T-helper 2 cell treated with Interferon-gamma antibody and Interleukin-4, amounts not matched to agents 100 ng/mL and 5 ng/mL, for 36 hours (primary cell): ENCODE results near the gene SSBP4. TPM values are rescaled to one million over a fixed set of nuclear protein-coding genes. Genes with fewer than 3 reads are reported as not detected.

Source experiments
- intact Hi-C: fragments of 100-400 bp; cut with micrococcal nuclease; formaldehyde crosslinking; loops from one replicate; pipeline ENCODE4 v1.15.1; 2023
- total RNA-seq: library from RNA; stranded (reverse); gene quantifications from 2 replicates; pipeline ENCODE4 v1.2.3, GENCODE V29; 2022

The SSBP4 gene
- total RNA-seq, 1 donor from 2014 or later = 195 TPM

DNA sequence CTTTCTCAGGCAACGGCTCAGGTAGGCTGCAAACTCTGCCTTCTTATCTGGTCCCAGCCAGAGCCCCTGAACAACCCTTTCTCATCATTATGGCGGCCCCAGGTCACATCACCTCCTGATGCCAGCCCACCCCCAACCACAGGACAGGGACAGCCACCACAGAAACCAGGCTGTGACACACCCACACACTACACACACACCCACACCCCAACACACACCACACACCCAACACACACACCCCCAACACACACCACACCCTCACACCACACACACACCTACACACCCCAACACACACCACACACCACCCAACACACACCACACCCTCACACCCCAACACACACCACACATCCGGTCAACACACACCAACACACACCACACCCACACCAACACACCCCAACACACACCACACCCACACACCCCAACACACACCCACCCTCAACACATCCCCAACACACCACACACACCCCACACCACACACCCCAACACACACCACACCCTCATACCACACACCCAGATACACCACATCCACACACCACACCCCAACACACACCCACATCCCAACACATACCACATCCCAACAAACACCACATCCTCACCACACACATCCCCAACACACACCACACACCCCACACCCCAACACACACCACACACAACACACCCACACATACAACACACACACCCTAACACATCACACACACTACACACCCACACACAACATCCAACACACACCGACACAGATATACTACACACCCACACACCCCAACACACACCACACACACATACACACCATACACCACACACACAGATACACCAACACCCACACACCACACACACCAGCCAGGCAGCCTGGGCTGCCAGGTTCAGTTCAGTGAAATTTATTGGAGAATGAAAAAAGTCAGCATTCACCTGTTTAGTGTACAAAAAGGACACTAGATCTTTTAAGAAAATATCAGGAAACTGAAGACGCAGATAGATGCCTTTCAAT lies 22.9 kb downstream of the SSBP4 start:
- intact Hi-C loops = no loop called here

DNA sequence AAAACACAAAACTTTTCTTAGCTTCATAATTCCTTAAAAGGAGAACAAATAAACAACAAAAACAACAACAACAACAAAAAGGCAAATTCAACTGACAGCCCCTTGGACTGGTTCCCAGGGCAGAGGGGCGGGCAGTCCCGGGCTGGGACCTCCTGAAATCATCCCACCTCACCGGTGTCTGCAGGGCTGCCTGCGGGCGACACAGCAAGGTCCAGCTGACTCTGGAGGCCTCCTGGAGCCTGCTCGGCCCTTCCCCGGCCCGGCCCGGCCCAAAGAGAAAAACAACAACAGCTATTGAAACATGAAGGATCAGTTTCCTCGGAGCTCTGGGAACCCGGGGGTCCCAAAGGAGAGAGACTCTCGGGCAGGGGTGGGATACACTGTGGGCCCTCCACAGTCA lies 23.7 kb downstream of the SSBP4 start:
- intact Hi-C loops = no loop called here

DNA sequence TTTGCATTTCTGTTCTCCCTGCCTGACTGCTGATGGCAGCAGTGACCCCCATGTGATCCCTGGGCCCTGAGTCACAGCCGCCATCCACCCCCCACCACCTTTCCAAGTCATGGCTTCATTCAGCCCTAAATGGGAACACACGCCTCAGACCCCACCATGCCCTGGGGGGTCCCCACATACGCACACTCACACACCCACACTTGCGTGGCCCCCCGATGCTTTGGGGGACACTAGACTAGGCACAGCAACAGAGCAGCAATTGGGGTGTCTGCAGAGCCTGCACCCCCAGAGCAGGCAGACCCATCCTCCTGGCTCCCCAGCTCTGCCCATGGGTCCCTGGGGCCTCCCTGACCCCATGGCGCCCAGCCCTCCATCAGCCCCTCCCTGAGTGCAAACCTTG lies 24.2 kb downstream of the SSBP4 start:
- intact Hi-C loops = no loop called here

DNA sequence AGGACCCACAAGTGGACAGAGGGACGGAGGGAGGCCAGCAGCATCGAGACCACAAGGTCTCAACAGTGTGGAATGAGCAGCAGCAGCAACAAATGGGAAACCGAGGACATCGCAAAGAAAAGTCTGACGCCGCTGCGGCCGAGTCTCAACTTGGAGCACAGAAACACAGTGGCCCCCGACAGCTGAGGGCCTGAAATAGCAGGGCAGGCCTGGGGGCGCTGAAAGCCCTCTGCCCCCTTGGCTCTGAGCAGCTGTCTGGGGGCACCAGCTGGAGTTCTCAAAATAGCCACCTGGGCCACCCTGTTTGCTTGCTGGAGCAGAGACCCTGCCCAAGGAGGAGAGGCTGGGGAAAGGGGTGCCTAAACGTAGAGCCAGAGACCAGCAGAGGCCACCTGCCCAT lies 24.6 kb downstream of the SSBP4 start:
- intact Hi-C loops = no loop called here

DNA sequence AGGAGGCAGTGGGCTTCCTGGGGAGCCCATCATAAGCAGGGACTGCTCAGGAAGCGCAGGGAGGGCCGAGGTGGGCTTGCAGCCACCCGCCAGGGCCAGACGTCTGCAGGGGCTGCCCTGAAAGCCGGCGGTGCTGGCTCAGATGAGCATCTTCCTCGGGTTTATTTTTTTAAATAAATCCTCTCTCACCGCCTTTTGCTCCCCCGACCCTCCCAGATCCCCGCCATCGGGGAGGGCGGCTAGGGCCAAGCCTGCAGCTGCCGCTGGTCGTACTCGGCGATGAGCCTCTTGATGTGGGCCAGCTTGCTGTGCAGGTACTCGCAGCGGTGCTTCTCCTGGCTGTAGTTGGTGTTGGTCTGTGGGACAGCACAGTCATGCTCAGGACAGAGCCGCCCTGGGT lies 25.3 kb downstream of the SSBP4 start:
- intact Hi-C loops = no loop called here

DNA sequence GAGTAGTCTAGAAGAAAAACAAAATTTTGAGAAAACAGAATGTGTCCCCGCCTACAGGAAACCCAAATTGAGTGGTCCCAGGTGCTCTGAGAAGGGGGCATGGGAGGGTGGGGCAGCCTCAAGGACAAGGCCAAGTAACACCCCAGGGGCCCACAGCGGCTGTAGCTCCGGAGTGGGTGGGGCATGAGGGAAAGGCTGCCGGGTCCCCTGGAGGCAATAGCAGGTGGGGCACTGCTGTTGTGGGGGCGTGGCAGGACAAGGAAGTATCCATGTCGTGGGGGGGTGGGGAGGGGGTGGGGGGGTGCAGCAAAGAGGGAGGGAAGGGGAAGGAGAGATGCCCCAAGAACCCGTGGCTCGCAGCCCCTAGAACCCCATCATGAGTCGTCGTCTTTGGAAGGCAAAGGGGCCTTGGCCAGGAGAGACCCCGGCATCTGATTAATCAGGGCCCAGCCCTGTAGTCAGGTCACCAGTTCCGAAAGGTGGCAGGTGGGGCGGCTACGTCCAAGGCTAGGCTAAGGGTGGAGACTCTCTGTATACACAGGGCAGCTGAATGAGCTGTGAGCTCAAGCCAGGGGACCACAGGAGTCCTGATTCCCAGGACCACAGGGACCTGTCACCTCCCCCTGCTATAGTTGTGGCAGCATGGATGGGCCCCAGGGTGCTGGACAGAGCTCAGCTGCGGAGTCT lies 26.2 kb downstream of the SSBP4 start:
- intact Hi-C loops = no loop called here

DNA sequence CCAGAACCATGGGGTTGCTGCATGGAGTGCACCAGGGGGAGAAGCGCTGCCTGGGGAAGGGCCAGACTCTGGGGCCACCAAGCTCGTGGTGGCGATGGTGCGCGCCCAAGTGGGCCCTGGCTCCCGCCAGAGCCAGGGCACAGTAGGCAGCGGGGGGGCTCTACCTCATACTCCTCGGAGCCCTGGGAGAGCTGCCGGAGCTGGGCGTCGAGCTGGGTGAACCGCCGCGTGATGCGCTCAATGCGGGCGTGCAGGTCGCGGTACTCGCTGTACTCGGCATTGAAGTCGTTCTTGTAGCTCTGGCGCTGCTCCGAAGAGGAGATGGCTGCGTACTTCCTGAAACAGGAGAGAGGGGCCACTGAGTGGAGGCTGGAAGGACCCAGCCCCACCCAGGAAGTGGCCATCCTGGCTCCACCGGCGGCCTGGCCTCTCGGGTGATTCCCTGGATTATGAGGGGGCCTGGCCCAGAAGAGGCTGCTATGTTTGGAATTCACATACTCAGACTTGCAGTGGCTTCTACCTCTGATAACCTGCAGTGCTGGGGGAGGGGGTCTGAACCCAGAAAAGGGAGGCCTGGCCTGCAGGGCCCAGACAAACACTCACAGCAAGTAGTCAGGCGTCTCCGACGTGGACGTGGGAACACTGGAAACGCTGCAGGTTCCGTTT lies 27.1 kb downstream of the SSBP4 start:
- intact Hi-C loops = no loop called here

DNA sequence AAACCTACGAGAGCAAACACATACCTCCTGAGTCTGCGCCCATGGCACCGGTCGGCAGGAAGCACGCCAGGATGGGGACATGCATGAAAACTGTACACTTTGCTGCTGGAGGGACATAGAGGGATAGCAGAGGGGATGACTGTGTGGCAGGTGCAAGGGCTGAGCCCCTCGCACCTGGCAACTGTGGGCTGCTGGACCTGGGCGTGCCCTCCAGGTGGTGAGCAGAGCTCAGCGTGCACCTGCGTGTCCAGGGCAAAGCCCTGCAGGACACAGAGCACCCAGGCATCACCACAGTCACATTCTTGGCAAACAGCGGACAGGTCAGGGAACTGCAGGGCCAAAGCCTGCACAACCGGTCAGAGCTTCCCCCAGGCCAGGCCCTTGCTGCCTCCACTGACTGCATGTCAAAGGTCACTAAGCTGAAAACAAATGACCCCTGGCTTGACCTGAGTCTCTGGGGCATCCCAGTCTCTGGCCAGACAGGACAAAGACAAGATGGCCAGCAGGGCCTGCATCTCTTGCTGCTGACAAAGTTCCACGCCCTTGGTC lies 27.7 kb downstream of the SSBP4 start:
- intact Hi-C loops = no loop called here

DNA sequence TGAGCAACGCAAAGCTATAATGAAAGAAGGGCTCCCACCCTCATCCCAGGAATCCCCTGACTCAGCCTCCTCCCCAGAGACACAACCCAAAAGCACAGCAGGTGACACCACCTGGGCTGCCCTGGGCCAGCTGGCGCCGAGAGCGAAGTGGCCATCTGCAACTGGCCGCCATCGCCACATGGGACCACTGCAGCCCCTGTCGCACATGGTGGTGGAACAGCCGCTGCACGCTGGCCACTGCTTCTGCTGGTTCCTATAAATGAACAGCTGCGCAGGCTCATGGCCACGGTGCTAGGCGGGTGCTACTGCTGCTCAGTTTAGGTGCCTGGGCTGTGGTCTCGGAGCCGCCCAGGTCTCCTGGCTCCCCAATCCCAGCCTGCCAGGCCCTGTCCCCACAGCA lies 30.4 kb downstream of the SSBP4 start:
- intact Hi-C loops = no loop called here

DNA sequence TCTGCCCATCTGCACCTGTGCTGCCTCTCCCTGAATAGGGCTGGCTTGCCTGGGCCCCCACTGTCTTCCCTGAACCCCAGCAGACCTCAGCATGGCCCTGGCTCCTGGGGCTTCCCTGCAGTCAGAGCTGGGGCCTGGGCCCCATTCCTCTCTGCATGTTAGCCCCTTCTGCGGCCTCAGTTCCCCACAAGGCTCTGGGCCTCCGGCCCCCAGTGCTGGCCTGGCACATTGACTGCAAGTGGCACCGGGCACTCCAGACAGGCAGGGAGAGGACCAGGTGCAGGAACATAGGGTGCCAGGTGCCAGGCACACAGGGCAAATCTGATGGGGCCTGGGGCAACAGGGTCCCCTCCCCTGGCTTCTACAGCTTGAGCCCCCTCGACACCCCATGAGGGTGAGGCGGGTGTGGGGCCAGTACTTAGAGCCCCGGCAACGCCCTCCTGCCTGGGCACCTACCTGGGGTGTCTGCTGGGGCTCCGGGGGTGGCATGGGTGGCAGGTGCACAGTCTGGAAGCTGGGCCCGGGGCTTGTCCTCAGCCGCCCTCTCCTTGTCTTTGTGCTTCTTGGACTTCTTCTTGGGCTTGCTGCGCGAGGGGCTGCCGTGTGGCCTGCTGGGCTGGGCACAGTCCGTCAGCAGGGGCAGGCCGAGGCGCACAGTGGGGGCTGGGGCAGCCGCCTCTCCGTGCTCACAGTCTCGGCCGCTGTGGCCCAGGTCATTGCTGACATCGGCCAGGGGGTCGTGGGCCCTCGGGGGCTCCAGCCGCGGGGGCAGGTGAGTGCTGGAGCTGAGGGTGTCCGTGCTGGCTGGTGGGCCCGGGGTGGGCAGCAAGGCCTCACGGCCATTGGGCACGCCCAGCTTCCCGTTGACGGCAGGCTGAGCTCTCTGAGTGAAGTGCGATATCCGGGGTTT lies 31.1 kb downstream of the SSBP4 start:
- intact Hi-C loops = loop anchor here (5.0 kb wide), 1 partner anchor 397 kb away; no protein-coding TSS in a partner anchor

DNA sequence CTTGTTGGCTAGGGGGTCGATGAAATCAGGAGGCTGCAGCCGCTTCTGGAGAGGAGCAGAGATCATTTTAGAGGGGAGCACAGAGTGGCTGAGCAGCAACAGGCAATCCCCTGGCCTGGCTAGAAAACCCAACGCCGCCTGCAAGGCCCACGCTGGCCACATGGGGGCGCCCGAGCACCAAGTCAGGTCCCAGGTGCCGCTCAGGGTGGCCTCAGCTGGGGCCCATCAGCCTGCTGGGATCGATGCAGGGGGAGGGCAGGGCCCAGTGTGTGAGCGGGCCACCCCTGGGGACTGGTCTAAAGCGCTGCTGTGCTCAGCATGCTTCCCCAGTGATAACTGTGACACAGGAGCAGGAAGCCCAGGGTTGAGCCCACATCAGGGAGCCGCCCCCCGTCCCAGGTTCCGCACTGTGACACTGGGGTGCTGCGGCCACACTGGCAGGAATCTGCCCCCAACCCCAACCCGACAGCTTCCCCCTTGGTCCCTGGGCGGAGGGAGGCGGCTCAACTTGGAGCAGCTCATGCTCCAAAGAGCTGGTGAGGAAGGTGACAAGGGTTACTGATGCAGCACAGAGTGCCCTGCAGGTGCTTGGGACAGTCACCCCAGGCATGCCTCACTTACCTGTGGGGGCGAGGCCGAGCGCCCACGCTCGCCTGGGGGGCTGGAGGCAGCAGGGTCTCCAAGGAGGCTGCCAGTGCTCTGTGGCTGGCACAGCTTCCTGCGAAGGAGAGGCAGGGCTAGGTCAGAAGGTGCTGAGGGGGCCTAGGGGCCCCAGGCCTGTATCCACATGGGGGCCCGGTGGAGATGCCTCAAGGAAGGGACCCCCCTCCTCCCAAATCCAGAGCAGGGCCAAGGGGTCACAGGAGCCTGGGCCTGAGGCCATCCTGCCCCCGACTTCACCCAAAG lies 32.0 kb downstream of the SSBP4 start:
- intact Hi-C loops = loop anchor here (5.0 kb wide), 1 partner anchor 396 kb away; no protein-coding TSS in a partner anchor

DNA sequence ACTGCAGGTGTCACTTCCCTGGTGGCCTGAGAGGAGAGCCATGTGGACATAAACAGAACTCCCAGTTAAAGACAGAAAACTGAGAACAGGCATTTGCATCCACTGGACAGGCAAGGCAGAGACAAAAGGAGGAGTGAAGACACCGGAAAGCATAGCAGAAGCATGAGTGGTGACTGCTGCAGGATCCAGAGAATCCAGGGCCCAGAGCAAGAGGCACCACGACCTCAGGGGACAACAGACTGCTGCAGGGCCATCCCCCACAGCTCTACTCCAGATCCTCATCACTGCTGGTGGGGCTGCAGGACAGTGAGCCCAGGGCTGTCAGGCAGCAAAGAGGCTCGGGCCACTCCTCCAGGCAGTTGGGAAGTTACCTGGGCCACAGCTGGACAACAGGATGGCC lies 33.2 kb downstream of the SSBP4 start:
- intact Hi-C loops = loop anchor here (5.0 kb wide), 1 partner anchor 395 kb away; no protein-coding TSS in a partner anchor

DNA sequence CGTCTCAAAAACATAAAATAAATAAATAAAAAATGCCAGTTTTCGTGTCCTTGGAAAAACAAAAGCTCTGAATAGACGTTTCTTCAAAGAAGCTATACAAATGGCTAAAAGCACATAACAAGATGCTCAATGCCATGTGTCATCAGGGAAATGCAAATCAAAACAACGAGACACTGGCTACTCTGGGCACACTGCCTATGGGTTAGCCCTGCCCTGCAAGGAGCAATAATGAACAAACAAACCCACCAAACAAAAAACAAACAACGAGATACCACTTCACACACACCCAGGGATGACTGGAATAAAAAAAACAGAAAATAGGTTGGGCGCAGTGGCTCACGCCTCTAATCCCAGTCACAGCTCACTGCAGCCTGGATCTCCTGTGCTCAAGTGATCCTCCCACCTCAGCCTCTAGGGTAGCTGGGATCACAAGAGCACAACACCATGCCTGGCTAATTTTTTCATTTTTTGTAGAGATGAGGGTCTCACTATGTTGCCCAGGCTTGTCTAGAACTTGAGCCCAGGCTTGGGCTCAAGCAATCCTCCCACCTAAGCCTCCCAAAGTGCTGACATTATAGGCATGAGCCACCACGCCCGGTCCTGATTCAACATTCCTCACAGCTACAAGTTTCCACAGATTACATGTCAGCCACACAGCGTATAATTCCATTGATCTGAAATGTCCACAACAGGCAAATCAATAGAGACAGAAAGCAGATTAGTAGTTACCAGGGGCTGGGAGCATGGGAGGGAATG lies 34.2 kb downstream of the SSBP4 start:
- intact Hi-C loops = loop anchor here (5.0 kb wide), 1 partner anchor 394 kb away; no protein-coding TSS in a partner anchor

DNA sequence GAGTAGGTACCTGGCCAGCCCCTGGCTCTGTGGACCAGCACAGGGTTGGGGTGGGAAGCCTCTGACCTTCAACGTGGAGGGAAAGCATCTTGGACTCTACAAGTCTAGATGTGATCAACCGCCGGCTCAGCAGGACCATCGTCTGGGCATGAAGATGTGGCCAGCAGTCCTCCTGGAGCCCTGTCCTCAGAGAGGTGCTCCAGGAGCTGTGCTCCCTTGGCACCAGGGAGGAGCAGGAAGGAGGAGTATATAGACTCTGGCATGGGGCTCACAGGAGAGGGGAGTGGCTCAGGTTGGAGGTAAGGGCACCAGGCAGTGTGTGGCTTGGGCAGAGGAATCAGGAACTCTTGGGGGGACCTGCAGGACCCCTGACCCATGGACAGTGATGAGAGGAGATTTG lies 37.1 kb downstream of the SSBP4 start:
- intact Hi-C loops = no loop called here

DNA sequence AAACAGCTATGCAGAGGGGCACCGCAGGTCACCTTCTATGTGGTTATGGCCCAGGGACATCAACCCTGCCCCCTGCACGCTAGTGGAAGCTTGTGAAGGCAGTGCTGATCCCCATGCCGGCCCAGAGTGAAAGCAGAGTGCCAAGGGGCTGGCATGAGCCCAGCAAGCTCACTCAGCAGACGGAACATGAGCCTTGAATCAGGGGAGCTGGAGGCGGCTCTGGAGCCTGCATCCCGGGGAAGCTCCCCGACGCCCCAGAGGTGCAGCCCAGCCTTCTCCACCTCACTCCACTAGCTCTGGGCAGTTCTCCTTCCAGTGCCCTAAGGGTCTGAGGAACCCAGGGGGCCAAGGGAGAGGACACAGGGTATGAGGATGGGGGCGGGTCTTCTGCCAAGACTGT lies 37.8 kb downstream of the SSBP4 start:
- intact Hi-C loops = no loop called here

DNA sequence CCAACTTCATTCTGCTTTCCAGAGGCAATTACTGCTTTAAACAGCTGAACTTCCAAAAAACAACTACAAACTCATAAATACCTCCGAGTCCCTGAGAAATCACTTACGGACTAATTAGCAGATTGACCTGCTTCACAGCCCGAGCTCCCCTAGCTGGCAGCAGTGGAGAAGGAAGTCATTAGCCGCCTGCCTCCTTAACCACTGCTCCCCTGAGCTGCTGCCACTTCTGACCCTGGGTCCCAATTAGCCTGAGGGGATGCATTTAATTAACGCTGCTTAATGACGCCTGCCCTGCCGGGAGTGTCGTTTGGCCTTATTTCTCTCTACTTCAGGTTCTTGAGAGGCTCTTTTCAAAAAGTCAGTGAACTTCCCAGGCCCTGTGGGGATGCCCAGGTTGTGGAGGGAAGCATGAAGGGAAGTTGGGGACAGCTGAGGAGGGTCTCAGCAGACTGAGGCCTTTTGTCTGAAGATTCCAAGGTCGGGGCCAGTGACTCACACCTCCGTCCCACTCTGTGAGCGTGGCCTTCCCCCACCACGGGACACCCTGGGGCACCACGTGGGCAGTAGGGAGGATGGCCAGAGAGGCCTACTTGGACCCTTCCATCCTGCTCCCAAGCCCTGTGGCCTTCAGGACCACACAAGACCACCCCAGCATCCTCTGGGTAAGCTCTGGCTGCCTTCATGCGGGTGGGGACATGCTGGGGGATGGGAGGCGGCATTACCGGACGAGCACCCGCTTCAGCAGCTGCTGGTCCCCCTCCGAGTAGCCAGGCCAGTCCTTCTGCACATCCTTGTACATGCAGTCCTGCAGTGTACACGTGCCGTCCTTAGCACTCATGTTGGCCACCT lies 38.5 kb downstream of the SSBP4 start:
- intact Hi-C loops = no loop called here

DNA sequence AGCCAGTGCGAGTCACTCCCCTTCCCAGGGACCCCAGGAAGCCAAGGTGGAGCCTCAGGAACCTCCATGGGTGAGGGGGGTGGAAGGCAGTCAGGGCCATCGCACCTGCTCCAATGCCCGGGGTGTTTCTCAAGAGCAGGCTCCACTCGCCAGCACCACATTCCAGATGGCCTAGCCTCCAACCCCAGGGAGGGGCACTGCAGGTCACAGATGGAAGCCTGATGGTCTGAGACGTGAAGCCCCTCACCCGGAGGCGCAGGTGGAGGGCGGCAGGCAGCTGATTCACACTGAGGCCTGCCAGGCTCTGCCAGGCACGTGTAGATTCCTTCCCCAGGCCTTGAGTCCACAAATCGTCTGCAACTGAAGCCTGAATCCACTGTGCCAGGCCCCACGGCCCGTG lies 41.7 kb downstream of the SSBP4 start:
- intact Hi-C loops = no loop called here

DNA sequence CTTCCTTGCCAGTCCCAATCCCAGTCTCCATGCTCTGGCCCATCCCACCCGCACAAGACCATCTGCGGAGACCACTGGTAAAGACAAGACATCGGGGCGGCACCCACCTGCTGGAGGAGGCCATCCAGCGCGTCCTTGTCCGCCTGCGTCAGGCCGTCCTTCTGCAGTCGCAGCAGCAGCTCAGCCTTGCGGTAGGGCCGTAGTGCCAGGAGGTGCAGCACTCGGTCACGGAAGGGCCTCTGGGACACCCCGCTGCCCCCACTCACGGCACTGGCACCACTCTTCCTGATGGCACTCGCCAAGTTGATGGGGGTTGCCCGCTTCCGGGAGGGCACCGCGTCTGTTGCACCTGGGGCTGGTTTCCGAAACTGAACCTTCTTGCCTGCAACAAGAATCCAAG lies 42.3 kb downstream of the SSBP4 start:
- intact Hi-C loops = no loop called here
